ENCODE data around the gene GSTM2.
"Not testable (repeated sequence)": the region's sequence is repeated elsewhere in the genome, so short reads cannot be mapped to it uniquely, and the experiment has no call there.

GSTM2 gene

GRCh38 chr1:109705411-109705810, 37.6 kb downstream of the GSTM2 start (continued):
- TF ChIP-seq ZNF148 (tag by site-specific recombination; IDR thresholded peaks at IDR 0.05; ENCODE audit: borderline replicate concordance): no peak

GRCh38 chr1:109708949-109709348, 41.1 kb downstream of the GSTM2 start:
- CTCF ChIA-PET: interaction anchor here (0.6 to 1.1 kb wide), 2 partner anchors 64 to 303 kb away, joined by 3 read pairs; no protein-coding TSS in a partner anchor
- POLR2A ChIA-PET; H3K4me1 ChIP-seq (ENCODE audit: control insufficient read depth, insufficient read depth, low read length): not testable (repeated sequence)

DNA sequence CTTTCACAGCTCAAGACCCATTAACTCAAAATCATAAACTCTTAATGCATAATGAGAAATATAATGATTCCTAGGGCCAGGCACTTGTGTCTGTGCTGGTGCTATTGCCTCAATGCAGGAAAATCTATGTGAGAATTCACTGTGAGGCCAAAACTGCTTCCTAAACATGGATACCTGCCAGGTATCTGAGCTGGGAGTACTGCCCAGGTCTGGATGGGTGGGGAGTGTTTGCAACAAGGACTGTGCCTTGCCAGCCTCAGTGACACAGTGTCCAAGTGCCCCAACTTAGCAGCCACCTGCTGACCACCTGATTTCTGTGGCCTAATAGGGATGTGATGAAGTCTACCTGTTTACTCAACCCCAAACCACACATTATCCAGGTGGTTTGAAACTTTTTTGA, 42.0 kb downstream of the GSTM2 start:
- H3K9me3 ChIP-seq (ENCODE audit: control insufficient read depth, insufficient read depth, low read depth, low read length); H3K36me3 ChIP-seq (ENCODE audit: control insufficient read depth in 2 of 2, insufficient read depth in 1 of 2, low read length in 2 of 2); POLR2A ChIA-PET; H3K4me1 ChIP-seq (ENCODE audit: control insufficient read depth, insufficient read depth, low read length); H3K4me3 ChIP-seq (ENCODE audit: low read depth, low read length); H3K27ac ChIP-seq (ENCODE audit: extremely low read depth, low read depth, low read length): not testable (repeated sequence)
- CTCF ChIA-PET: interaction anchor here (0.6 to 1.1 kb wide), 3 partner anchors 63 to 302 kb away, joined by 3 to 4 read pairs (median 3); no protein-coding TSS in a partner anchor

More at GRCh38 chr1:109708949-109709348, 41.1 kb downstream of the GSTM2 start:
- not testable (repeated sequence) for H3K9me3 ChIP-seq (ENCODE audit: control insufficient read depth, insufficient read depth, low read depth, low read length); H3K27ac ChIP-seq (ENCODE audit: extremely low read depth, low read depth, low read length); H3K4me3 ChIP-seq (ENCODE audit: low read depth, low read length); H3K36me3 ChIP-seq (ENCODE audit: control insufficient read depth in 2 of 2, insufficient read depth in 1 of 2, low read length in 2 of 2)
- TF ChIP-seq SETDB1 (IDR thresholded peaks at IDR 0.05; ENCODE audit: insufficient read length, low read length): peak; percentile 61

DNA sequence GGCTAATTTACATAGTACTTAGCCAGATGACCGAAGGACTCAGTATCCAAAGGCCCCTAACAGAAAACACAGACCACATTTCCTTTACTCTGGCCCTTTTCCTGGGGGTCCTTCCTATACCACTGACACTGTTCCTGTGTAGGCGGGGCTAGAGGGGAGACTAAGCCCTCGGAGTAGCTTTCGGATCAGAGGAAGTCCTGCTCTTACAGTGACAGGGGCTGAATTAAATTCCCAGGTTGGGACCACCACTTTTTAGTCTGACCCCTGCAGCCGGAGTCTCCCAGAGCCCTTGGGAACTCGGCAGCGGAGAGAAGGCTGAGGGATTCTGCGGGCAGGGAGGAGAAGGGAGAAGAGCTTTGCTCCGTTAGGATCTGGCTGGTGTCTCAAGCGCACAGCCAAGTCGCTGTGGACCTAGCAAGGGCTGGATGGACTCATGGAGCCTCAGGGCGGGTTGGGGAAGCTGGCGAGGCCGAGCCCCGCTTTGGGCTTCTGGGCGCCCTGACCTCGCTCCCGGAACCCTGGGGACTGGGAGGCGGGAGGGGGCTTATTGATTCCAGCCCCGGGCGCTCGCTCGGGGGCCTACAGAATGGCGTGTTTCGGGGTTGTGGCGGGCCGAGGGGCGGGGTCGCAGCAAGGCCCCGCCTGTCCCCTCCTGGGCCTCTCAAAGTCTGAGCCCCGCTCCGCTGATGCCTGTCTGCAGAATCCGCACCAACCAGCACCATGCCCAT, 43.9 kb downstream of the GSTM2 start, which contains the start of gene GSTM5:
Gene GSTM5 (plus strand): TSS at position 659 of the 728 bp plus-strand sequence. CDS start 62 bp downstream, at position 721.
- H3K9me3 ChIP-seq (ENCODE audit: control insufficient read depth, insufficient read depth, low read depth, low read length); H3K4me3 ChIP-seq (ENCODE audit: low read depth, low read length); H3K4me1 ChIP-seq (ENCODE audit: control insufficient read depth, insufficient read depth, low read length); H3K27ac ChIP-seq (ENCODE audit: extremely low read depth, low read depth, low read length); POLR2A ChIA-PET; H3K36me3 ChIP-seq (ENCODE audit: control insufficient read depth in 2 of 2, insufficient read depth in 1 of 2, low read length in 2 of 2): not testable (repeated sequence)
- CTCF ChIA-PET: interaction anchor here (0.6 kb wide), 1 partner anchor 9 kb away, joined by 4 read pairs; no protein-coding TSS in a partner anchor

- H3K27ac ChIP-seq (ENCODE audit: extremely low read depth, low read depth, low read length): no peak overlapping the region
- no peaks in the 10 kb centered on the region for H3K9me3 ChIP-seq (ENCODE audit: control insufficient read depth, insufficient read depth, low read depth, low read length)
- ChIA-PET CTCF (interaction anchor here (0.6 kb wide), 1 partner anchor 8 kb away, joined by 4 read pairs; no protein-coding TSS in a partner anchor), POLR2A (no interaction called here)
- TF ChIP-seq OSR2 (tag by site-specific recombination; IDR thresholded peaks at IDR 0.05) (no peak), ZNF223 (tag by site-specific recombination; IDR thresholded peaks at IDR 0.05) (no peak), ZBTB17 (tag by site-specific recombination; IDR thresholded peaks at IDR 0.05) (no peak), ZNF560 (tag by site-specific recombination; IDR thresholded peaks at IDR 0.05; ENCODE audit: borderline replicate concordance) (no peak), ZNF341 (tag by site-specific recombination; IDR thresholded peaks at IDR 0.05; ENCODE audit: low read depth) (no peak), ZNF335 (tag by site-specific recombination; conservative IDR thresholded peaks at IDR 0.05) (no peak), ZNF501 (tag by site-specific recombination; IDR thresholded peaks at IDR 0.05) (no peak)
- TF ChIP-seq, protein P1, sequence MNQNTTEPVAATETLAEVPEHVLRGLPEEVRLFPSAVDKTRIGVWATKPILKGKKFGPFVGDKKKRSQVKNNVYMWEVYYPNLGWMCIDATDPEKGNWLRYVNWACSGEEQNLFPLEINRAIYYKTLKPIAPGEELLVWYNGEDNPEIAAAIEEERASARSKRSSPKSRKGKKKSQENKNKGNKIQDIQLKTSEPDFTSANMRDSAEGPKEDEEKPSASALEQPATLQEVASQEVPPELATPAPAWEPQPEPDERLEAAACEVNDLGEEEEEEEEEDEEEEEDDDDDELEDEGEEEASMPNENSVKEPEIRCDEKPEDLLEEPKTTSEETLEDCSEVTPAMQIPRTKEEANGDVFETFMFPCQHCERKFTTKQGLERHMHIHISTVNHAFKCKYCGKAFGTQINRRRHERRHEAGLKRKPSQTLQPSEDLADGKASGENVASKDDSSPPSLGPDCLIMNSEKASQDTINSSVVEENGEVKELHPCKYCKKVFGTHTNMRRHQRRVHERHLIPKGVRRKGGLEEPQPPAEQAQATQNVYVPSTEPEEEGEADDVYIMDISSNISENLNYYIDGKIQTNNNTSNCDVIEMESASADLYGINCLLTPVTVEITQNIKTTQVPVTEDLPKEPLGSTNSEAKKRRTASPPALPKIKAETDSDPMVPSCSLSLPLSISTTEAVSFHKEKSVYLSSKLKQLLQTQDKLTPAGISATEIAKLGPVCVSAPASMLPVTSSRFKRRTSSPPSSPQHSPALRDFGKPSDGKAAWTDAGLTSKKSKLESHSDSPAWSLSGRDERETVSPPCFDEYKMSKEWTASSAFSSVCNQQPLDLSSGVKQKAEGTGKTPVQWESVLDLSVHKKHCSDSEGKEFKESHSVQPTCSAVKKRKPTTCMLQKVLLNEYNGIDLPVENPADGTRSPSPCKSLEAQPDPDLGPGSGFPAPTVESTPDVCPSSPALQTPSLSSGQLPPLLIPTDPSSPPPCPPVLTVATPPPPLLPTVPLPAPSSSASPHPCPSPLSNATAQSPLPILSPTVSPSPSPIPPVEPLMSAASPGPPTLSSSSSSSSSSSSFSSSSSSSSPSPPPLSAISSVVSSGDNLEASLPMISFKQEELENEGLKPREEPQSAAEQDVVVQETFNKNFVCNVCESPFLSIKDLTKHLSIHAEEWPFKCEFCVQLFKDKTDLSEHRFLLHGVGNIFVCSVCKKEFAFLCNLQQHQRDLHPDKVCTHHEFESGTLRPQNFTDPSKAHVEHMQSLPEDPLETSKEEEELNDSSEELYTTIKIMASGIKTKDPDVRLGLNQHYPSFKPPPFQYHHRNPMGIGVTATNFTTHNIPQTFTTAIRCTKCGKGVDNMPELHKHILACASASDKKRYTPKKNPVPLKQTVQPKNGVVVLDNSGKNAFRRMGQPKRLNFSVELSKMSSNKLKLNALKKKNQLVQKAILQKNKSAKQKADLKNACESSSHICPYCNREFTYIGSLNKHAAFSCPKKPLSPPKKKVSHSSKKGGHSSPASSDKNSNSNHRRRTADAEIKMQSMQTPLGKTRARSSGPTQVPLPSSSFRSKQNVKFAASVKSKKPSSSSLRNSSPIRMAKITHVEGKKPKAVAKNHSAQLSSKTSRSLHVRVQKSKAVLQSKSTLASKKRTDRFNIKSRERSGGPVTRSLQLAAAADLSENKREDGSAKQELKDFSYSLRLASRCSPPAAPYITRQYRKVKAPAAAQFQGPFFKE (tag by site-specific recombination; IDR thresholded peaks at IDR 0.05; ENCODE audit: borderline replicate concordance): no peak
- H3K36me3 ChIP-seq (ENCODE audit: control insufficient read depth in 2 of 2, insufficient read depth in 1 of 2, low read length in 2 of 2): no peaks in the 10 kb centered on the region
- H3K4me1 ChIP-seq (ENCODE audit: control insufficient read depth, insufficient read depth, low read length): no peaks in the 10 kb centered on the region
- no peak overlapping the region for H3K4me3 ChIP-seq (ENCODE audit: low read depth, low read length)
Observed at GRCh38 chr1:109712321-109712864, 44.5 kb downstream of the GSTM2 start.

All from HEK293 (cell line).